HepG2 (cell line): Measurements from ENCODE around the gene ZNF554. TPM values are rescaled to one million over a fixed set of nuclear protein-coding genes. Genes with fewer than 3 reads are reported as not detected.
A peak's percentile ranks its signal among the peaks of the same experiment; 100 is the strongest.

Experiments used
- BHLHE40 ChIP-seq: IDR thresholded peaks from 2 replicates; pipeline ENCODE4 v1.6.1; 2011; ENCODE audit warnings: low read length, improper control_type of control experiment
- CHD2 ChIP-seq: IDR thresholded peaks from 2 replicates; pipeline ENCODE4 v1.6.1; 2011; ENCODE audit warnings: low read depth, low read length, improper control_type of control experiment
- FIP1L1 ChIP-seq: fragments of 200-400 bp; formaldehyde crosslinking; IDR thresholded peaks from 2 replicates; pipeline ENCODE4 v1.6.1; 2018; ENCODE audit warnings: low read depth, mild to moderate bottlenecking, low read length, moderate library complexity, borderline replicate concordance; ENCODE audit not compliant: insufficient read depth
- FOXK1 ChIP-seq: sonication (generic); formaldehyde crosslinking; IDR thresholded peaks from 2 replicates; pipeline ENCODE4 v1.4.0; 2020; ENCODE audit warnings: low read depth, missing genetic modification reagents, borderline replicate concordance
- JARID2 ChIP-seq: sonication (generic); formaldehyde crosslinking; IDR thresholded peaks from 2 replicates; pipeline ENCODE4 v1.8.1; 2023; ENCODE audit warnings: missing genetic modification reagents, inconsistent platforms; ENCODE audit not compliant: insufficient replicate concordance
- KDM4B ChIP-seq: sonication (generic); formaldehyde crosslinking; IDR thresholded peaks from 2 replicates; pipeline ENCODE4 v1.4.0; 2020; ENCODE audit warnings: missing genetic modification reagents
- MEIS2 ChIP-seq: sonication (generic); formaldehyde crosslinking; IDR thresholded peaks from 2 replicates; pipeline ENCODE4 v1.9.0; 2021; ENCODE audit warnings: mild to moderate bottlenecking, missing genetic modification reagents
- MIER2 ChIP-seq: IDR thresholded peaks from 2 replicates; pipeline ENCODE4 v1.6.1; 2016; ENCODE audit warnings: missing biosample characterization, missing genetic modification reagents
- NRL ChIP-seq: sonication (generic); formaldehyde crosslinking; IDR thresholded peaks from 2 replicates; pipeline ENCODE4 v1.5.0; 2020; ENCODE audit warnings: missing genetic modification reagents, mild to moderate bottlenecking, moderate library complexity, borderline replicate concordance
- PCBP2 ChIP-seq: fragments of 200-400 bp; formaldehyde crosslinking; optimal IDR thresholded peaks from 2 replicates; pipeline ENCODE3; 2018; ENCODE audit warnings: low read length, low read depth; ENCODE audit not compliant: poor library complexity, severe bottlenecking
- RAD51 ChIP-seq: fragments of 450-650 bp; IDR thresholded peaks from 2 replicates; pipeline ENCODE4 v1.6.1; 2016; ENCODE audit warnings: borderline replicate concordance
- SRSF4 ChIP-seq: fragments of 200-400 bp; formaldehyde crosslinking; IDR thresholded peaks from one replicate; pipeline ENCODE4 v1.6.1; 2018; ENCODE audit warnings: mild to moderate bottlenecking, low read depth, low read length, moderate library complexity; ENCODE audit not compliant: poor library complexity, severe bottlenecking
- TOPORS ChIP-seq: sonication (generic); formaldehyde crosslinking; IDR thresholded peaks from 2 replicates; pipeline ENCODE4 v1.8.0; 2023; ENCODE audit warnings: mild to moderate bottlenecking, missing genetic modification reagents
- ZFX ChIP-seq: sonication (generic); formaldehyde crosslinking; IDR thresholded peaks from 2 replicates; pipeline ENCODE4 v1.4.0; 2020; ENCODE audit warnings: mild to moderate bottlenecking, low read depth, missing genetic modification reagents, moderate library complexity
- ZKSCAN8 ChIP-seq: IDR thresholded peaks from 2 replicates; pipeline ENCODE4 v1.6.1; 2016; ENCODE audit warnings: borderline replicate concordance, missing genetic modification reagents, missing compliant biosample characterization
- ZNF232 ChIP-seq: sonication (generic); formaldehyde crosslinking; IDR thresholded peaks from 2 replicates; pipeline ENCODE4 v1.4.0; 2020; ENCODE audit warnings: missing genetic modification reagents, borderline replicate concordance
- ZNF44 ChIP-seq: sonication (generic); formaldehyde crosslinking; IDR thresholded peaks from 2 replicates; pipeline ENCODE4 v1.5.1; 2020; ENCODE audit warnings: mild to moderate bottlenecking, missing genetic modification reagents
- ZNF569 ChIP-seq: sonication (generic); formaldehyde crosslinking; IDR thresholded peaks from 2 replicates; pipeline ENCODE4 v1.5.0; 2020; ENCODE audit warnings: mild to moderate bottlenecking, missing genetic modification reagents, moderate library complexity, borderline replicate concordance
- polyA plus RNA-seq, 8 experiments: library from polyadenylated mRNA; depleted of rRNA in 3 of 8; stranded (reverse) in 7 of 8; unstranded in 1 of 8; fragments of >200 nt; fragmentation: Illumina TruSeq in 4 of 8; extraction: Trizol in 4 of 8; gene quantifications; 2 replicates each; pipeline versions ENCODE4 v1.2.1 to v1.2.3, GENCODE V29; 2011 to 2016; ENCODE audit warnings: low read depth in 4 of 8, missing spikeins in 1 of 8, mixed read lengths in 1 of 8; ENCODE audit not compliant: insufficient read depth in 1 of 8
- total RNA-seq, 5 experiments: library from RNA; depleted of rRNA; stranded (reverse); fragments of >200 nt; fragmentation: Illumina TruSeq; extraction: Trizol; gene quantifications; 2 replicates each; pipeline ENCODE4 v1.2.3, GENCODE V29; 2016; ENCODE audit warnings: low read depth in 1 of 5
- TF ChIP-seq, protein P1 (sequence below): sonication (generic); formaldehyde crosslinking; IDR thresholded peaks from 2 replicates; pipeline ENCODE4 v1.4.0; 2020; ENCODE audit warnings: missing genetic modification reagents
- TF ChIP-seq, protein P2 (sequence below): sonication (generic); formaldehyde crosslinking; IDR thresholded peaks from 2 replicates; pipeline ENCODE4 v1.4.0; 2020; ENCODE audit warnings: missing genetic modification reagents; ENCODE audit errors: not compliant biosample characterization
- TF ChIP-seq, protein P3 (sequence below): sonication (generic); formaldehyde crosslinking; IDR thresholded peaks from 2 replicates; pipeline ENCODE4 v1.5.0; 2020; ENCODE audit warnings: missing genetic modification reagents
- TF ChIP-seq, protein P4 (sequence below): sonication (generic); formaldehyde crosslinking; conservative IDR thresholded peaks from 2 replicates; pipeline ENCODE4 v1.8.1; 2023; ENCODE audit warnings: missing genetic modification reagents

The ZNF554 gene
- total and polyA plus RNA-seq, 2 of the 13 experiments (the other 11 are each of a cell fraction or from before 2014, with no cell fraction given), result 2.2 to 2.7 TPM

DNA sequence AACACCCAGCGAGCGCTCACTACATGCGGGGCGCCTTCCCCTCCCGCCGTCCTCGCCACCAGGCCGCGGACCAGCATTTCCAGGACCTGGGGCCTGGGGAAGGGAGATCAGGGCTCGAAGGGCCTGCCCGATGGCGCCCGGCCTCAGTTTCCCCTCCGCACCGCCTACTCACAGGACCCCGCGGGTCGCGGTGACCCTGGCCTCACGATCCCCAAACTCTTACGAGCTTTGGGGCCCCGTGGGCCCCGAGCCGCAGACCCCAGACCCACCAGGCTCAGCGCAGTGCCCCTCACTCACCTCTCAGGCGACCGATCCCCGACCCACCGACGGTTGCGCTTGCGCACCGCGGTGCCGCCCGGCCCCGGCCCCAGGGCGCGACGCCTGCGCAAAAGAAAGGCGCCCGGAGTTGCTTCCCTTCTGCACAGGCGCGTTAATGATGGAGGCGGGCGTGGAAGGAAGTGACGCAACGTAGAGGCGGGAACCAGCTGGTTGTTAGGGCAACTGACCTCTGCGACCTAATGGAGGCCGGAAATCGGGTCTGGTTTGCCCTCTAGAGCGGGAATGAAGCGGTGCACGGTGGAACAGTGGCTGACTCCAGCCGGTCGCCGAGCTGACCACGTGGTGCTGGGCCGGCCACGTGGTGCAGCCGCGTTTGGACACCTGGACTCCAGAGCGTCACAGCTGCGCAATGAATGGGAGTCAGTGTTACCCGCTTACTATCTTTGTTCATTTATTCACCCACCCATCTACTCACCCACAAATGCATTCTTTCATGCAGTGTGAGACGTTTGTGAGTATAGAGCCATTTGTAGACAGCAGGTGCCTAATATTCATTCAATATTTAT lies 36.5 kb upstream of the ZNF554 start, which contains the start of gene SGTA (continued):
- TF ChIP-seq, protein P1, sequence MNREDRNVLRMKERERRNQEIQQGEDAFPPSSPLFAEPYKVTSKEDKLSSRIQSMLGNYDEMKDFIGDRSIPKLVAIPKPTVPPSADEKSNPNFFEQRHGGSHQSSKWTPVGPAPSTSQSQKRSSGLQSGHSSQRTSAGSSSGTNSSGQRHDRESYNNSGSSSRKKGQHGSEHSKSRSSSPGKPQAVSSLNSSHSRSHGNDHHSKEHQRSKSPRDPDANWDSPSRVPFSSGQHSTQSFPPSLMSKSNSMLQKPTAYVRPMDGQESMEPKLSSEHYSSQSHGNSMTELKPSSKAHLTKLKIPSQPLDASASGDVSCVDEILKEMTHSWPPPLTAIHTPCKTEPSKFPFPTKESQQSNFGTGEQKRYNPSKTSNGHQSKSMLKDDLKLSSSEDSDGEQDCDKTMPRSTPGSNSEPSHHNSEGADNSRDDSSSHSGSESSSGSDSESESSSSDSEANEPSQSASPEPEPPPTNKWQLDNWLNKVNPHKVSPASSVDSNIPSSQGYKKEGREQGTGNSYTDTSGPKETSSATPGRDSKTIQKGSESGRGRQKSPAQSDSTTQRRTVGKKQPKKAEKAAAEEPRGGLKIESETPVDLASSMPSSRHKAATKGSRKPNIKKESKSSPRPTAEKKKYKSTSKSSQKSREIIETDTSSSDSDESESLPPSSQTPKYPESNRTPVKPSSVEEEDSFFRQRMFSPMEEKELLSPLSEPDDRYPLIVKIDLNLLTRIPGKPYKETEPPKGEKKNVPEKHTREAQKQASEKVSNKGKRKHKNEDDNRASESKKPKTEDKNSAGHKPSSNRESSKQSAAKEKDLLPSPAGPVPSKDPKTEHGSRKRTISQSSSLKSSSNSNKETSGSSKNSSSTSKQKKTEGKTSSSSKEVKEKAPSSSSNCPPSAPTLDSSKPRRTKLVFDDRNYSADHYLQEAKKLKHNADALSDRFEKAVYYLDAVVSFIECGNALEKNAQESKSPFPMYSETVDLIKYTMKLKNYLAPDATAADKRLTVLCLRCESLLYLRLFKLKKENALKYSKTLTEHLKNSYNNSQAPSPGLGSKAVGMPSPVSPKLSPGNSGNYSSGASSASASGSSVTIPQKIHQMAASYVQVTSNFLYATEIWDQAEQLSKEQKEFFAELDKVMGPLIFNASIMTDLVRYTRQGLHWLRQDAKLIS (CRISPR knock-in tag), result 0 out of 2 replicates have a peak, but pooled peaks have one; percentile 38
- TF ChIP-seq SRSF4 (no peak), JARID2 (no peak), ZFX (CRISPR knock-in tag) (peak; percentile 82), ZNF232 (CRISPR knock-in tag) (peak; percentile 98), MIER2 (CRISPR knock-in tag) (peak; percentile 66; the same call in 1 of the 2 replicates), ZNF569 (CRISPR knock-in tag) (0 out of 2 replicates have a peak, but pooled peaks have one; percentile 87), KDM4B (CRISPR knock-in tag) (peak; percentile 60; the same call in 1 of the 2 replicates), NRL (peak; percentile 94), MEIS2 (CRISPR knock-in tag) (peak; percentile 93; the same call in 1 of the 2 replicates), CHD2 (peak; percentile 60), BHLHE40 (peak; percentile 67), RAD51 (peak; percentile 98), ZNF44 (CRISPR knock-in tag) (no peak), FOXK1 (CRISPR knock-in tag) (peak; percentile 82), TOPORS (CRISPR knock-in tag) (peak; percentile 60; the same call in 1 of the 2 replicates), PCBP2 (no peak), ZKSCAN8 (CRISPR knock-in tag) (peak; percentile 99), FIP1L1 (no peak)
- TF ChIP-seq, protein P2, sequence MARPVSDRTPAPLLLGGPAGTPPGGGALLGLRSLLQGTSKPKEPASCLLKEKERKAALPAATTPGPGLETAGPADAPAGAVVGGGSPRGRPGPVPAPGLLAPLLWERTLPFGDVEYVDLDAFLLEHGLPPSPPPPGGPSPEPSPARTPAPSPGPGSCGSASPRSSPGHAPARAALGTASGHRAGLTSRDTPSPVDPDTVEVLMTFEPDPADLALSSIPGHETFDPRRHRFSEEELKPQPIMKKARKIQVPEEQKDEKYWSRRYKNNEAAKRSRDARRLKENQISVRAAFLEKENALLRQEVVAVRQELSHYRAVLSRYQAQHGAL (CRISPR knock-in tag), result peak; percentile 93
- TF ChIP-seq, protein P3, sequence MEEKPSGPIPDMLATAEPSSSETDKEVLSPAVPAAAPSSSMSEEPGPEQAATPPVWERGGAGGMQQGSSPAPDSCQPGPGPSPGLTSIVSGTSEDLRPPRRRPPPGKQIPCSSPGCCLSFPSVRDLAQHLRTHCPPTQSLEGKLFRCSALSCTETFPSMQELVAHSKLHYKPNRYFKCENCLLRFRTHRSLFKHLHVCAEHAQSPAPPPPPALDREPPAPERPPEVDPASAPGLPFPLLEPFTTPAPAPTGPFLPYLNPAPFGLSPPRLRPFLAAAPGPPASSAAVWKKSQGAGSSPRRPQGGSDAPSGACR, result peak; percentile 87; the same call in 1 of the 2 replicates
- TF ChIP-seq, protein P4, sequence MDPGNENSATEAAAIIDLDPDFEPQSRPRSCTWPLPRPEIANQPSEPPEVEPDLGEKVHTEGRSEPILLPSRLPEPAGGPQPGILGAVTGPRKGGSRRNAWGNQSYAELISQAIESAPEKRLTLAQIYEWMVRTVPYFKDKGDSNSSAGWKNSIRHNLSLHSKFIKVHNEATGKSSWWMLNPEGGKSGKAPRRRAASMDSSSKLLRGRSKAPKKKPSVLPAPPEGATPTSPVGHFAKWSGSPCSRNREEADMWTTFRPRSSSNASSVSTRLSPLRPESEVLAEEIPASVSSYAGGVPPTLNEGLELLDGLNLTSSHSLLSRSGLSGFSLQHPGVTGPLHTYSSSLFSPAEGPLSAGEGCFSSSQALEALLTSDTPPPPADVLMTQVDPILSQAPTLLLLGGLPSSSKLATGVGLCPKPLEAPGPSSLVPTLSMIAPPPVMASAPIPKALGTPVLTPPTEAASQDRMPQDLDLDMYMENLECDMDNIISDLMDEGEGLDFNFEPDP (CRISPR knock-in tag), result 0 out of 2 replicates have a peak, but pooled peaks have one; percentile 87
